HepG2 (cell line): ENCODE data around the gene ADAMTS20. TPM values are rescaled to one million over a fixed set of nuclear protein-coding genes. Genes with fewer than 3 reads are reported as not detected.

ENCODE experiments used
- ATAC-seq: fragments of 200-7000 bp; cut with Tn5 transposase; 3 replicates; pipeline ENCODE4 v1.9.1; 2020; ENCODE audit warnings: mild to moderate bottlenecking, moderate library complexity
- BruUV-seq: library from RNA; stranded (reverse); fragments of 400-500 nt; replicated peaks from 2 replicates; lab custom pipeline; 2021; lab: Mats Ljungman, UMichigan
- CTCF ChIA-PET: fragments of 300-600 bp; formaldehyde crosslinking; extraction: SDS; loops from one replicate; lab custom pipeline; 2021; ENCODE audit warnings: low total read pairs, inconsistent platforms, low intra/inter-chr PET ratio; lab: Yijun Ruan, JAX
- POLR2A ChIA-PET: fragments of 350-600 bp; sonication (Branson Sonifier 250); formaldehyde crosslinking; loops from one replicate; lab custom pipeline; 2020; ENCODE audit warnings: antibody characterized with exemption, inconsistent platforms; lab: Yijun Ruan, JAX
- DNase-seq: peaks from one replicate; pipeline ENCODE4 v3.0.0-alpha.2; 2015; ENCODE audit warnings: low spot score
- FAIRE-seq: peaks from 3 replicates; lab custom pipeline; 2011; peaks lifted over from hg19 to GRCh38; lab: Jason Lieb, UNC
- H2AFZ ChIP-seq: one replicate; pipeline ENCODE4 v1.6.1; 2011; ENCODE audit warnings: low read length, inconsistent platforms
- H3K27ac ChIP-seq: fragments of 300-600 bp; 3 replicates; pipeline ENCODE4 v1.8.0; 2011; ENCODE audit warnings: mixed run types, mild to moderate bottlenecking, mixed read lengths, low read length, inconsistent platforms; ENCODE audit not compliant: insufficient read depth; ENCODE audit errors: extremely low read length
- H3K27me3 ChIP-seq, 2 experiments: fragments of 200-600 bp in 1 of 2; 2 replicates in 1 of 2; 3 replicates in 1 of 2; pipeline versions ENCODE4 v1.6.0 to v1.8.0; 2011; ENCODE audit warnings: low read length in 2 of 2, mild to moderate bottlenecking in 2 of 2, moderate library complexity in 2 of 2, inconsistent platforms in 1 of 2; ENCODE audit not compliant: insufficient read depth in 2 of 2, control insufficient read depth in 1 of 2
- H3K36me3 ChIP-seq, 2 experiments: fragments of 200-600 bp in 1 of 2; replicated peaks in 1 of 2; 2 replicates in 1 of 2; 3 replicates in 1 of 2; pipeline versions ENCODE4 v1.5.1 to v1.8.0; 2011; ENCODE audit warnings: low read length in 2 of 2, inconsistent platforms in 1 of 2; ENCODE audit not compliant: insufficient read depth in 2 of 2, control insufficient read depth in 1 of 2
- H3K4me1 ChIP-seq: 2 replicates; pipeline ENCODE4 v1.5.1; 2012; ENCODE audit warnings: low read length, inconsistent platforms; ENCODE audit not compliant: insufficient read depth
- H3K4me2 ChIP-seq: 2 replicates; pipeline ENCODE4 v1.6.0; 2011; ENCODE audit warnings: low read depth, low read length, inconsistent platforms
- H3K4me3 ChIP-seq, 3 experiments: fragments of 200-600 bp in 1 of 3; sonication (generic), shearing (Covaris generic) in 1 of 3; replicated peaks in 1 of 3; 2 replicates each; pipeline ENCODE4 v1.5.1; 2011 to 2016; ENCODE audit warnings: low read length in 3 of 3, inconsistent platforms in 2 of 3, low read depth in 2 of 3, mild to moderate bottlenecking in 2 of 3, control low read depth in 1 of 3, mixed read lengths in 1 of 3; ENCODE audit not compliant: insufficient read depth in 1 of 3
- H3K79me2 ChIP-seq: one replicate; pipeline ENCODE4 v1.6.1; 2011; ENCODE audit warnings: low read length, inconsistent platforms; ENCODE audit not compliant: insufficient read depth
- H3K9ac ChIP-seq: 2 replicates; pipeline ENCODE4 v1.6.0; 2011; ENCODE audit warnings: mild to moderate bottlenecking, low read depth, low read length, inconsistent platforms; ENCODE audit not compliant: insufficient read depth
- H3K9me3 ChIP-seq: 2 replicates; pipeline ENCODE4 v1.5.1; 2012; ENCODE audit warnings: mild to moderate bottlenecking, low read length
- H4K20me1 ChIP-seq: 2 replicates; pipeline ENCODE4 v1.6.0; 2011; ENCODE audit warnings: inconsistent platforms, mild to moderate bottlenecking, low read length, moderate library complexity; ENCODE audit not compliant: insufficient read depth
- NFE2L1 ChIP-seq: sonication (generic); formaldehyde crosslinking; IDR thresholded peaks from 2 replicates; pipeline ENCODE4 v1.4.0; 2020; ENCODE audit warnings: missing genetic modification reagents, mild to moderate bottlenecking, borderline replicate concordance
- ZBTB4 ChIP-seq: sonication (generic); formaldehyde crosslinking; IDR thresholded peaks from 2 replicates; pipeline ENCODE4 v1.4.0; 2020; ENCODE audit warnings: missing genetic modification reagents, mild to moderate bottlenecking, borderline replicate concordance
- ZFP36L1 ChIP-seq: sonication (generic); formaldehyde crosslinking; IDR thresholded peaks from 2 replicates; pipeline ENCODE4 v1.8.0; 2022; ENCODE audit warnings: mild to moderate bottlenecking, missing genetic modification reagents, moderate library complexity
- ZNF496 ChIP-seq: sonication (generic); formaldehyde crosslinking; IDR thresholded peaks from 2 replicates; pipeline ENCODE4 v1.8.1; 2023; ENCODE audit warnings: mild to moderate bottlenecking, moderate library complexity, missing genetic modification reagents; ENCODE audit not compliant: insufficient replicate concordance
- ZNF766 ChIP-seq: sonication (generic); formaldehyde crosslinking; IDR thresholded peaks from 2 replicates; pipeline ENCODE4 v1.5.0; 2020; ENCODE audit warnings: missing genetic modification reagents, borderline replicate concordance
- WGBS: methylation state at CpG from one replicate; pipeline ENCODE4 v1.1.6; 2017; ENCODE audit warnings: low lambda C conversion rate; 5-methylcytosine and 5-hydroxymethylcytosine counted together
- in situ Hi-C: cut with HindIII; loops from 2 replicates; pipeline ENCODE4 v1.10.0; 2017; ENCODE audit warnings: low pct_unique_long_range_greater_than_20kb; ENCODE audit not compliant: extremely low pct_ligation_motif_present
- intact Hi-C: fragments of 100-400 bp; cut with micrococcal nuclease; formaldehyde crosslinking; loops from one replicate; pipeline ENCODE4 v1.10.0; 2022; ENCODE audit not compliant: unreplicated experiment
- polyA plus RNA-seq, 8 experiments: library from polyadenylated mRNA; depleted of rRNA in 3 of 8; stranded (reverse) in 7 of 8; unstranded in 1 of 8; fragments of >200 nt; fragmentation: Illumina TruSeq in 4 of 8; extraction: Trizol in 4 of 8; gene quantifications; 2 replicates each; pipeline versions ENCODE4 v1.2.1 to v1.2.3, GENCODE V29; 2011 to 2016; ENCODE audit warnings: low read depth in 4 of 8, missing spikeins in 1 of 8, mixed read lengths in 1 of 8; ENCODE audit not compliant: insufficient read depth in 1 of 8
- total RNA-seq, 5 experiments: library from RNA; depleted of rRNA; stranded (reverse); fragments of >200 nt; fragmentation: Illumina TruSeq; extraction: Trizol; gene quantifications; 2 replicates each; pipeline ENCODE4 v1.2.3, GENCODE V29; 2016; ENCODE audit warnings: low read depth in 1 of 5

ADAMTS20 gene
- total and polyA plus RNA-seq, 2 of the 13 experiments (the other 11 are each of a cell fraction or from before 2014, with no cell fraction given): not detected

- no peaks in the 10 kb centered on the region for H3K36me3 ChIP-seq
- no peaks in the 10 kb centered on the region for H4K20me1 ChIP-seq
- H3K4me1 ChIP-seq: no peaks in the 10 kb centered on the region
- no TSS peak for BruUV-seq
- H2AFZ ChIP-seq: no peak overlapping the region
- no peak overlapping the region for H3K4me3 ChIP-seq
- no peaks in the 10 kb centered on the region for H3K9me3 ChIP-seq
- no peak for ATAC-seq
- H3K79me2 ChIP-seq: no peaks in the 10 kb centered on the region
- no peak overlapping the region for H3K27ac ChIP-seq
- DNase-seq: no peak
- intact Hi-C loops: no loop called here
- CTCF ChIA-PET: no interaction called here
- FAIRE-seq: no peak
- TF ChIP-seq ZFP36L1 (CRISPR knock-in tag): no peak
- TF ChIP-seq ZBTB4 (CRISPR knock-in tag): no peak
- 68% methylated on average over 22 of the region's 27 CpGs for WGBS
- POLR2A ChIA-PET: no interaction called here
- in situ Hi-C loops: no loop called here
- H3K4me2 ChIP-seq: no peak overlapping the region
- H3K27me3 ChIP-seq: no peaks in the 10 kb centered on the region
- H3K9ac ChIP-seq: no peak overlapping the region
Measured at GRCh38 chr12:43571885-43572284, 19.9 kb upstream of the ADAMTS20 start.

- no peaks in the 10 kb centered on the region for H4K20me1 ChIP-seq
- H3K4me3 ChIP-seq: no peak overlapping the region
- H3K36me3 ChIP-seq: no peaks in the 10 kb centered on the region
- H3K9me3 ChIP-seq: no peaks in the 10 kb centered on the region
- intact Hi-C loops: no loop called here
- H3K4me2 ChIP-seq: no peak overlapping the region
- no peak overlapping the region for H3K9ac ChIP-seq
- H2AFZ ChIP-seq: no peak overlapping the region
- no TSS peak for BruUV-seq
- ChIA-PET CTCF (no interaction called here), POLR2A (no interaction called here)
- H3K27ac ChIP-seq: no peak overlapping the region
- H3K27me3 ChIP-seq: peaks cover 0 to 15% of the 10 kb centered on the region in 2 experiments; a peak in 2 of 5 replicates
- no peak for FAIRE-seq
- H3K4me1 ChIP-seq: no peaks in the 10 kb centered on the region
- no peak for TF ChIP-seq ZNF496 (CRISPR knock-in tag)
- no peak for TF ChIP-seq NFE2L1 (CRISPR knock-in tag)
- no peak for TF ChIP-seq ZNF766 (CRISPR knock-in tag)
- no peaks in the 10 kb centered on the region for H3K79me2 ChIP-seq
- no peak for ATAC-seq
- in situ Hi-C loops: no loop called here
- DNase-seq: no peak
Measured at GRCh38 chr12:43556057-43556456, 4.1 kb upstream of the ADAMTS20 start.
